Stomach smooth muscle (tissue), 2 donors: ENCODE data around the gene GGACT.
"Not testable (repeated sequence)": the region's sequence is repeated elsewhere in the genome, so short reads cannot be mapped to it uniquely, and the experiment has no call there.

Experiments used
- H3K27ac ChIP-seq: one replicate; pipeline ENCODE4 v1.7.0; 2013; ENCODE audit warnings: mild to moderate bottlenecking, low read length, inconsistent platforms
- H3K27me3 ChIP-seq, 2 donors: one replicate each; pipeline ENCODE4 v1.7.0; 2013; ENCODE audit warnings: low read length in 2 of 2; ENCODE audit not compliant: insufficient read depth in 2 of 2, control insufficient read depth in 1 of 2
- H3K36me3 ChIP-seq, 2 donors: one replicate each; pipeline ENCODE4 v1.7.0; 2013; ENCODE audit warnings: low read length in 2 of 2; ENCODE audit not compliant: control insufficient read depth in 2 of 2, insufficient read depth in 2 of 2
- H3K4me1 ChIP-seq: one replicate; pipeline ENCODE4 v1.7.0; 2013; ENCODE audit warnings: low read length; ENCODE audit not compliant: control insufficient read depth, insufficient read depth
- H3K4me3 ChIP-seq, 2 donors: one replicate each; pipeline ENCODE4 v1.7.0; 2013; ENCODE audit warnings: low read length in 2 of 2
- H3K9ac ChIP-seq, 2 donors: one replicate each; pipeline ENCODE4 v1.7.0; 2013; ENCODE audit warnings: low read length in 2 of 2, mild to moderate bottlenecking in 1 of 2
- H3K9me3 ChIP-seq, 2 donors: one replicate each; pipeline ENCODE4 v1.7.0; 2013; ENCODE audit warnings: low read length in 2 of 2; ENCODE audit not compliant: control insufficient read depth in 2 of 2
- donor health status: healthy.
- donor health status: Pancreatic carcinoma.

The GGACT gene

GRCh38 chr13:100577239-100577638, 11.3 kb downstream of the GGACT start:
- not testable (repeated sequence) for H3K9me3 ChIP-seq, H3K27me3 ChIP-seq, H3K9ac ChIP-seq, H3K4me1 ChIP-seq, H3K4me3 ChIP-seq, H3K27ac ChIP-seq
- H3K36me3 ChIP-seq = peaks cover 6 to 12% of the 10 kb centered on the region in 2 donors

- H3K4me1 ChIP-seq = no peaks in the 10 kb centered on the region
- H3K27ac ChIP-seq = no peak overlapping the region
- H3K4me3 ChIP-seq = no peak overlapping the region
- H3K9me3 ChIP-seq = no peaks in the 10 kb centered on the region
- H3K9ac ChIP-seq = no peak overlapping the region
- H3K27me3 ChIP-seq = no peaks in the 10 kb centered on the region
- no peaks in the 10 kb centered on the region for H3K36me3 ChIP-seq
These were observed 15.5 kb downstream of the GGACT start for GRCh38 chr13:100573121-100573520.

GRCh38 chr13:100566543-100566942, 22.0 kb downstream of the GGACT start:
- Histone ChIP-seq H3K27ac (no peak overlapping the region), H3K4me3 (no peak overlapping the region), H3K9me3 (no peaks in the 10 kb centered on the region), H3K36me3 (no peaks in the 10 kb centered on the region), H3K4me1 (no peaks in the 10 kb centered on the region), H3K27me3 (no peaks in the 10 kb centered on the region), H3K9ac (no peak overlapping the region)

- Histone ChIP-seq H3K9ac (no peak overlapping the region), H3K36me3 (no peaks in the 10 kb centered on the region), H3K27me3 (no peaks in the 10 kb centered on the region), H3K4me1 (no peaks in the 10 kb centered on the region), H3K4me3 (no peak overlapping the region), H3K9me3 (no peaks in the 10 kb centered on the region), H3K27ac (no peak overlapping the region)
These were observed 23.3 kb downstream of the GGACT start for GRCh38 chr13:100565286-100565685.

- Histone ChIP-seq H3K27ac (no peak overlapping the region), H3K36me3 (no peaks in the 10 kb centered on the region), H3K4me3 (no peak overlapping the region), H3K4me1 (no peaks in the 10 kb centered on the region), H3K27me3 (no peaks in the 10 kb centered on the region), H3K9me3 (no peaks in the 10 kb centered on the region), H3K9ac (no peak overlapping the region)
These were observed 24.0 kb downstream of the GGACT start for GRCh38 chr13:100564444-100565223.

- Histone ChIP-seq H3K9me3 (no peaks in the 10 kb centered on the region), H3K27ac (no peak overlapping the region), H3K4me3 (no peak overlapping the region), H3K36me3 (no peaks in the 10 kb centered on the region), H3K9ac (no peak overlapping the region), H3K27me3 (no peaks in the 10 kb centered on the region), H3K4me1 (no peaks in the 10 kb centered on the region)
These were observed 24.8 kb downstream of the GGACT start for GRCh38 chr13:100563779-100564178.

- no peaks in the 10 kb centered on the region for H3K4me1 ChIP-seq
- no peak overlapping the region for H3K9ac ChIP-seq
- H3K27me3 ChIP-seq = no peaks in the 10 kb centered on the region
- H3K9me3 ChIP-seq = no peaks in the 10 kb centered on the region
- H3K27ac ChIP-seq = no peak overlapping the region
- H3K36me3 ChIP-seq = no peaks in the 10 kb centered on the region
- no peak overlapping the region for H3K4me3 ChIP-seq
These were observed 26.9 kb downstream of the GGACT start for GRCh38 chr13:100561599-100562204.

GRCh38 chr13:100561158-100561499, 27.5 kb downstream of the GGACT start:
- no peak overlapping the region for H3K9ac ChIP-seq
- no peak overlapping the region for H3K27ac ChIP-seq
- H3K36me3 ChIP-seq = no peaks in the 10 kb centered on the region
- H3K4me3 ChIP-seq = no peak overlapping the region
- no peaks in the 10 kb centered on the region for H3K27me3 ChIP-seq
- no peaks in the 10 kb centered on the region for H3K9me3 ChIP-seq
- H3K4me1 ChIP-seq = no peaks in the 10 kb centered on the region

GRCh38 chr13:100560498-100561157, 28.0 kb downstream of the GGACT start:
- Histone ChIP-seq H3K9ac (no peak overlapping the region), H3K27ac (no peak overlapping the region)

GRCh38 chr13:100559886-100560285, 28.7 kb downstream of the GGACT start:
- no peaks in the 10 kb centered on the region for H3K4me1 ChIP-seq
- no peak overlapping the region for H3K4me3 ChIP-seq
- H3K9me3 ChIP-seq = no peaks in the 10 kb centered on the region
- no peak overlapping the region for H3K27ac ChIP-seq
- H3K36me3 ChIP-seq = no peaks in the 10 kb centered on the region
- H3K27me3 ChIP-seq = no peaks in the 10 kb centered on the region
- no peak overlapping the region for H3K9ac ChIP-seq

More at GRCh38 chr13:100560498-100561157, 28.0 kb downstream of the GGACT start:
- Histone ChIP-seq H3K36me3 (no peaks in the 10 kb centered on the region), H3K4me1 (no peaks in the 10 kb centered on the region), H3K4me3 (no peak overlapping the region), H3K27me3 (no peaks in the 10 kb centered on the region), H3K9me3 (no peaks in the 10 kb centered on the region)

GRCh38 chr13:100552755-100553154, 35.8 kb downstream of the GGACT start:
- Histone ChIP-seq H3K27me3 (no peaks in the 10 kb centered on the region), H3K27ac (no peak overlapping the region), H3K36me3 (no peaks in the 10 kb centered on the region), H3K9me3 (no peaks in the 10 kb centered on the region), H3K4me3 (no peak overlapping the region), H3K9ac (no peak overlapping the region), H3K4me1 (peaks cover 18% of the 10 kb centered on the region)
